Omental fat pad (tissue), 4 donors: ENCODE data around the gene SWAP70. TPM values are rescaled to one million over a fixed set of nuclear protein-coding genes. Genes with fewer than 3 reads are reported as not detected.

Experiments
- ATAC-seq: fragments of 150-250 bp; one replicate; pipeline ENCODE4 v1.9.1; 2016; ENCODE audit warnings: mild to moderate bottlenecking, moderate library complexity; ENCODE audit not compliant: low FRiP score
- DNase-seq: peaks from one replicate; pipeline ENCODE4 v3.0.0-alpha.2; 2019; ENCODE audit warnings: low spot score
- CTCF ChIP-seq, 3 donors: fragments of 450-650 bp; IDR thresholded peaks; one replicate each; pipeline ENCODE4 v1.5.1; 2016 to 2017; ENCODE audit warnings: antibody characterized with exemption in 3 of 3, mild to moderate bottlenecking in 3 of 3, moderate library complexity in 2 of 3
- total RNA-seq, 4 donors: library from RNA; depleted of rRNA; stranded (reverse); fragments of >200 nt; gene quantifications; one replicate each; pipeline ENCODE4 v1.1.0, GENCODE V29; 2016

Gene SWAP70
- total RNA-seq, 4 donors from 2014 or later = 35.6 to 81.7 (median 61.0) TPM

GRCh38 chr11:9664276-9665171 lies 647 bp downstream of the SWAP70 start:
- no peak for TF ChIP-seq CTCF (IDR thresholded peaks at IDR 0.05)
- ATAC-seq (peak; percentile 72), DNase-seq (no peak)

GRCh38 chr11:9665749-9666148 lies 1.9 kb downstream of the SWAP70 start:
- no peak for ATAC-seq
- DNase-seq = no peak
- TF ChIP-seq CTCF (IDR thresholded peaks at IDR 0.05) = no peak

- TF ChIP-seq CTCF (IDR thresholded peaks at IDR 0.05) = no peak
- no peak for ATAC-seq
- no peak for DNase-seq
Measured at GRCh38 chr11:9669954-9670353, 6.1 kb downstream of the SWAP70 start.

GRCh38 chr11:9672288-9672916 lies 8.5 kb downstream of the SWAP70 start:
- ATAC-seq (no peak), DNase-seq (no peak)
- no peak for TF ChIP-seq CTCF (IDR thresholded peaks at IDR 0.05)

GRCh38 chr11:9672918-9673317 lies 9.0 kb downstream of the SWAP70 start:
- TF ChIP-seq CTCF (IDR thresholded peaks at IDR 0.05) = no peak
- no peak for DNase-seq
- ATAC-seq = no peak

GRCh38 chr11:9675691-9676090 lies 11.8 kb downstream of the SWAP70 start:
- ATAC-seq (no peak), DNase-seq (no peak)
- TF ChIP-seq CTCF (IDR thresholded peaks at IDR 0.05) = no peak
